CD4-positive, alpha-beta T cell treated with Interleukin-12 subunit alpha and Interleukin-12 subunit beta, for 1 hour (primary cell): Measurements from ENCODE around the gene FOXP1.
A peak's percentile ranks its signal among the peaks of the same experiment; 100 is the strongest.

Experiments used
- DNase-seq: peaks from one replicate; pipeline ENCODE4 v3.0.0-alpha.2; 2020

FOXP1 gene

DNA sequence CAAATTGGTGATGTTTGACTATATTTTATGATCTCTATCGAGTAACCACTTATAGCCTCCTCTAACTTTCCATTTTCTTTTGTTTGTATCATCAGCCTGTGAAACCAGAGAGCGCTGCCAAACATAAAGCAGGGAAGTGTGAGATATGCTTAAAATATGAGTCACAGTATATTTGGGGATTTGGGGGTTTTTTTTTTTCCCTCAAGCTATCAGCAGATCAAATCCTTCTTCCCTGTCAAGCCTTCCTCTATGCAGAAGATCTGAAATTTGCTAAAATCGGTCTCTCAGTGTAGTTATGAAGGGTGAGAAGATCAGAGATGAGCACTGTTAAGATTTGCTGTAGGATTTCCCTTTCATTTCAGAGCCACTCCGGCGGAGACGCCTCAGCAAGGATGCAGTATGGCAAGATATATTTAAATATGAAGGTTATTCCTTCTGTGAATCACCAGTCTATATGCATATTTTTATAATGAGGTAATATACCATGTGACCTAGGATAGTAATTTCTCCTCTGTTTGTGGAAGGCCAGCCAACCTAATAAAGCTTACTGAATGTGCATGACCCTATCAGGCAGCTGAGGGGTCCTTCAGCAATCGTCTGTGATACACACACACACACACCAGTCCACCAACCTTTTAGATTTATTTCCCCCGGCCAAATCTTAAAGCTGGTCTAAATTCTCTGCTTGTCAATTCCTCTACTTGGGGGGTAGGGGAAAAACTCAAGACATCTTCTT is 474.1 kb downstream of the FOXP1 start:
- no peak for DNase-seq

DNA sequence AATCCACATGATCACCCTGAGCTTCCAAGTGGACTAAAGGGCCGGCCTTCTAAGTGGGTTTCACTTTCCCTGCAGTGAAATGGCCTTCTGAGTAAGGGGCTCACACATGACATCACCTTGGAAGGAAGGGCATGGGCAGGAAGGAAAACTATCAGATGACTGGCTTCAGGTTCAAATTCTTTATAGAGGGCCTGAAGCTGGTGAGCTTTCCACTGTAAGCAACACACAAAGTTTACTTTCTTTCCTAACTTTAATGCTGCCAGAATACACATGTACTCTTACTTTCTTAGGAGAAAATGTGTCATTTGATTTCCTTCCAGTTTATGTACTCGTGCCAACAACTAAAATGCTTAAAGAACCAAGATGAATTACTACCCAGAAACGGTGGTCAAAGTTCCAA is 475.6 kb downstream of the FOXP1 start:
- DNase-seq = no peak

DNA sequence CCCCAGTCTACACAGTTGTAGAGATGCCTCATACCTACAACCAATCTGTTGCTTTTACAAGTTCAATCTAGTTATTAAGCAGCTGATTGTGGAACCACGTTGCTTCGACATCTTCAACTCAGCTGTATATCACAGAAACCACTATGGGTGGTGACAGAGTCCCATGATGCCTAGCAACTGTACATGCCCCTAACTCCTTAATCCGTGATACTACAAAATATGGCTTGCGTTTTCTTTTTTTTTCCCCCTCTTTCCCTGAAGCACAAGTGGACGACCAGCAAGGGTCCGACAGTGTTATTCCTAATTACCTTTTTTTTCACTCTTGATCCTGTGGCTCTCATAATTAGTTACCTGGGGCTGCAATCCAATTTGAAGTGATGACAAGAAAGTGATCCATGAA is 478.6 kb downstream of the FOXP1 start:
- DNase-seq = no peak

DNA sequence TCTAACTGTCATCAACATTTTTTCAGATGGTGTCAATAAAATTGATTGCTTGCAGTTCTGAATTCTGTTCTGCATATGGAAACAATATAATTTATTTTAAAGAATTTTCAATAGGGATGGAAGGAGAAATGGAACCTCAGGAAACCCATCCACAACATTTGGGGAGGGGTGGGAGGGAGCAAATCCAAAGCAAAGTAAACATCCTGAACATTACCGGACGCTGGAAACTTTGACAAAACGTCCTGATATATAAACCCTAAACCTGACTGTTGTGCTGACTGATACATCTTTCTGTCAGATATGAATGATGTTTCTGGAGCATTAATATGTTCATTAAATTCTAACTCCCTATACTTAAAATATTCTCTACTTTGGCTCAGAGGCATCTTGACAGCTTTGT is 479.0 kb downstream of the FOXP1 start:
- no peak for DNase-seq

DNA sequence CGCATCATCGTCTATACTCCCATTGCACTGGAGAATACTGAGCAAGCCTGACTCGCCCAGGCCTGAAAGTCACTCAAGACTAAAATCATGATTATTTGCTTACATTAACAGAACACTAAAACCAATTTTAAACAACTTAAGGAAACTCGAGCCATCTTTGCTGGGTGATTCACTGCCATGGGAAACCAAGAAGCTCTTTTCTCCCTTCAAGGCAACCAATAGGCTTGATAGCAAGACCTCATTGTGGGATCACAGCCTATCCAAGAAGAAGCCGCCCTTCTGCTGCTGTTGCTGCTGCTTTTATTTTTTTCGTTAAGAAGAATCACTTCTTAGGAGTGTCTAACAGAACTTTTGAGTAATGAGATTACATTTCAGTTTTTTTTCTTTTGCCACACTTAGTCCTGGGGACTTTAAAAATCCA is 479.4 kb downstream of the FOXP1 start:
- DNase-seq = no peak

DNA sequence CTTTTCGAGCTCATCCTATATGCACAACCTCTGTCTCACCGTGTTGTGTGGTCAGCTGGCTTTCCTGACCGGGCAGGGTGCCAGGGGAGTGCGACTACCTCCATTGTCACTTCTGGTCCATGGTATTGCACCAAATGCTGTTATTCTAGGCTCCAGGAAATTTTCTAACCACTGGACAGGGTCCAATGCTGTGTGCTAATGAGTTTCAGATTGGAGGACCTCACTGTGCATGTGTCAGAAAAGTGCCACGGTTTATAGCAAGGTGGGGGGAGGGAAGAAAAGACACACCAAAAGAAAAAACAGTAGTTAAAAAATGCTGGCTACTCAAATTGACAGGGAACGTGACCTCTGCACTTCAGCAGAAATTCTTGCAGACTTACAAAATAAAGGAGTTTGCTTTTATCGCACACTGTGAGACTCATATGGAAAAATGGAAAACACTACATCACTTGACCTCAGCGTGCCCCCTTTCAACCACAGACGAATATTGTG is 480.1 kb downstream of the FOXP1 start:
- no peak for DNase-seq

DNA sequence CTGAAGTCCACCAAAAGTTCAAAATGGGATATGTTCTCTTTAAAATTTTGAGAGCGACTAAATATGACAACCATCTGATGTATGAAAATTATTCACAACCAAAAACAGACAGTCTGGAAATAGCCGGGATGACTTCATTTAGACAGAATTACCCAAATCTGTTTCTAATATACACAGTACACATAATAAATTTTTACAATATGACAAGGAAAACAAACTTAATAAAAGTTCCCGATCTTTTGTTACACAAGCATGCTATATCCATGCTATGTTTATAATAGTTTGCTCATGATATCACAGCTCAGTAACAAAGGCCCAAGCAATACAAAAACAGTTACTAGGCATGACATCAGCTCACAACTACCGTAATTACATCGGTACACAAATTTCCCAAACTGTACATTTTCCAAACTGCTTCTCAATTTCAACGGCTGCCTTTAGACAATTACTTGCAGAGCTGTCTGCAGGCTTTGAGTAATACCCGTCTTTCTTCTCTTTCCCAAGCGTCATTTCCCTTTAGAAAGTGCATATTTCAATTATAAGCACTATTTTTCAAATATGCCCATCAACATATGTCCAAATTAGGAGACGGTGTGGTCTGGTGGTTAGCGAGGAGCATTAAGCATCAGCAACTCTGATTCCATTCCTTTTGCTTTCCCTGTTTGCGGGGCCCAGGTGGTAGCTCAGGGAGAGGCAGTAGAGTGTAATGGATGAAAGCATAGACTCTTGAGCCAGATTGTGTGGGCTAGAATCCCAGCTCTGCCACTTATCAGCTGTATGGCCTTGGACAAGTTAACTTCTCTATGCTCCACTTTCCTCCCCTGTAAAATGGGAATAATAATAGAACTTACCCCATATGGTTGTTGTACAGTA is 481.2 kb downstream of the FOXP1 start:
- DNase-seq = no peak

DNA sequence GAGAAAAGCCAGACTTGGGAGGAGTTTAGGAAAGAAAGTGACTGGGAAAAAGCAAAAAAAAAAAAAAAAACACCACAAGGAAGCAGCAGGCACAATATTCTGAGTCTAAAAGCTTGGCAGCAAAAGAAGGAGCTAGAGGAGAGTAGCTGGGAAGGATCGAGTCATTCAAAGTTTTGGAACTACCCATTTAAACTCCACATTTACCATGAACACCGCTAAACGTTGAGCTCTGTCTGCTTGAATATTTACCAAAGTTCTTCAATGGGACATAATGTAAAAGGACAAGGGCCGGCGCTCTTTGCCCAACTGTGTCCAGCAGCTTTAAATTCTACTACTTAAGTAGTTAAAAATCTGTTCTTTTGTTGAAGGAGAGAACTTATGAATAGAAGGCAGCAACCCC is 481.9 kb downstream of the FOXP1 start:
- DNase-seq = no peak

DNA sequence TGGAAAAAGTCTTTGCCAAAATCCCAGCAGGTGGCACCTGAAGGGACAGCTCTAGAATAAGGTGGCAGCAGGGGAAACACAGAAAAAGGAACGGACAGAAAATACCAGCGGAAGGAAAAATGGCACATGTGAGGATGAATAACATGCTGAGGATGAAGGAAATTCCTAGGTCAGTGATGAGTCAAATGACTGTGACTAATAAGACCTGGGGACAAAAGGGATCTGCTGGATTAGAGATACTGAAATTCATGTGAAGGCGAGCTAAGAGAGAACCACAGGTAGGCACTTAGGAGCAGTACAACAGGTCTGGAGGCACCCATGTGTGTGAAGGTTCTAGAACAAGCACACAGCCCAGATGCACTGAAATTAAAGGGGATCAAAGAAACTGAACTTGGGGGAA is 482.5 kb downstream of the FOXP1 start:
- no peak for DNase-seq

DNA sequence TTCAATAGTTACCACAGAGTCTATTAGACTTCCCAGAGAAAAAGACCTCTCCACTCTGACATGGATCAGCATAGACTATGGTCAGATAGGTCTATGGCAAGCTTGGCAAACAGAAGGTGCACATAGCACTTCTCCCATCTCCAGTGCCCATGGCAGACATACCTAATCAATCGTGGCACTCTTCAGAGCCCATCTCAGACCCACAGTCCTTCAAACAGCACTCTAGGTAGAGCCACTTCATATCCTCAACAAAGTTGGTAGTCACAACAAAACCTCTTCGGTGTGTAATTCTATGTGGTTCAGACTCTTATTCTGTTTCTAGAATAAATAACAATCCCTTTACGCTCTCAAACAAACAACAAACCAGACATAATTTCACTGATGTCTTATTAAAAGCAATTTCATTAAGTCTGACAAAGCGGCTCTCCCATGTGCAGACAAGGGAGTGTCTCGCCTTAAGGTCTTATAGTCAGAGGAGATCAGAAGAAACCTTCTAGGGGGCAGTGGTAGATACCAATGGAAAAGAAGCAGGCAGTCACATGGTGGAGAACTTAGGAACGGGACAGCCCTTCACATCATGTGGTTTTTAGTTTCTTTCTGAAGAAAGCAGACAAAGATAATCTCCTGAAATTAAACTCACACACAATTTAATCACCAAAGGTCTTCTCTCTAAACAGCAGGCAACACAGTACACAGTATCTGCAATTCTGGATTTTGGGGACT is 483.4 kb downstream of the FOXP1 start:
- DNase-seq = no peak

DNA sequence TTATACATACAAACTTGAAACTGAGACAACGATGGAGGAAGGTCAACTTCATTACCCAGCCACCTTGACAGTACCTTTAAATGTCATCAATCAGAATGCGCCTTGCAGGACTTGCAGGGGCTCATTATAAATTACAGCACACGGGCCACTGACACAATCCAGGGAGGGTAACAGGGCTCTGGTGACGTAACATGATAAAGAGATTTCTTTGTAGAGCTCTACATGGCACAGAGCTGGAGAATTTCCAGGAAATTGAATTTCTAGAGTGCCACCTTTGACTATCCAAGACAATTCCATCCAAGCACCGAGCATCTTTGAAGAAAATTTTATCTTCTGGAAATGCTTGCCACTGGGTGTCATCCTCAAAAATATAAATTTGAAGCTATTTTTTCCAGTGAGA is 486.0 kb downstream of the FOXP1 start:
- no peak for DNase-seq

DNA sequence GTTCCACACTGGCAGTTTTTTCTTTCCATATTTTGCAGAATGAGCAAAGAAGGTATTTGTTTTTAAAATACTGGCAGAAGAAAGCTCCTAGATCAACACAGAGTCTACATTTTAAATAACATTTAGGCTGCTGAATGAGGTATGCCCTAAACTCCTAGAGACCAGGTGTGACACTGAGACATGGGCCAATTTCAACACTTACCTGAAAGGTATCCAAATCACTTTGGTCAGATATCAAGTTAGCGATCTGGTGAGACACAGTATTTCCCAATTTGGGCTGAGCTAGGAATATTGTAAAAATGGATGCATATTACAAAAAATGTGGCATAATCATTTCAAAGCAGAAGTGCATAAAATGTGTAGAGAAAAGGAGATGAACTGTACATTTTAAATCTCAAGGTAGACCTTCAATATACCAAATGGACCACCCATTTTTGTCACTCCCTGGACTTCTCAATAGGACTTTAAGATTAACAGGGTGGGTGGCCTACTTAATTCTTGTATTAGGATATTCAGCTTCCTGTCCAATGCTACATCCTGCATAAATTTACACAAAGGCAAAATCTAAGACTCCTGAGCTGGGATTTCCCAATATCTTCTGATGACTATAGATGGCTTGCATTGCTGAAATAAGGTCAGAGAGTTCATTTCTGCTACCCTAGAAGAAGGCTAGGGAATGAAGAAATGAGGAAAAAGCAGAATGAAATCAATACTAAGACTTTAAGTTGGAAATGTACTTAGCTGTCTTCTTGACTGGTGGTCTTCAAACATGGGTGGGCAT is 487.8 kb downstream of the FOXP1 start:
- no peak for DNase-seq

DNA sequence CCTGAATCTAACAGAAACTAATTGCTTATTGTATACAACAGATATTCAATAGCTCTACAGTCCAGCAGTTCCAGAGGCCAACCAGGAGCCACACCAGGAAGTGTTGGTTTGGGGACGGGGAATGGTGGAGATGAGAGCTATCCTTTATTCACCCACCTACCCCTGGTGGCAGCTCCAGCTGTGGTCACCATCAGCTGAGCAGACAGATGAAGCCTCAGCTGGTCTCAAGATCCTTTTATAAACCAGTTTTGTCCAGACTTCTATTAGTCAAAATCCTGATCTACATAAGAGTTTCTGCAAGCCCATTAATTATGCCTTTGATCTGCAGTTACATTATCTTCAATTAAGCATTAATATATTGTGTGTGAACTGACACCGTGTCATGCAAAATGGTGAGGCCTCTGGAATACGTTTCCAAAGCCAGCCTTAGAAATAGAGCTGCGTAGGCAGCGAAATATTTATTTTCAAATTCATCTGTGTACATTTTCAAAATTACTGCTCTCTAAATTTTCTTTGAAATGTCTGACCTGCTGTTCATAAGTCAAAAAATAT is 488.8 kb downstream of the FOXP1 start:
- no peak for DNase-seq

DNA sequence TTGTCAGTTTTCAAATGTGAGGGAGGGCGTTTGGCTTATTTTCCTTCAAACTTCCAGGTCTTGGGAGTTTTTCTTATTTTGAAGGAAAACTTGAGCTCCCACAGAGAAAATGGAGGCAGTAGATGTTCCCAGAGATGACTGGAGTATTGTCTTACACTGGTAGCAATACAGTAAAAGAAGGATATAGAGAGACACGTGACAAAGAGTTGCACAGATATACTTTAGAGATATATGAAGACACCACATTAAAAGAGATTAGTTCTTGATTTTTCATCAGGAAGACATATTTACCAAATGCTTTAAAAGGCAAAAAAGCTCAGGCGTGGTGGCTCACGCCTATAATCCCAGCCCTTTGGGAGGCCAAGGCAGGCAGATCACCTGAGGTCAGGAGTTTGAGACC is 490.9 kb downstream of the FOXP1 start:
- no peak for DNase-seq

DNA sequence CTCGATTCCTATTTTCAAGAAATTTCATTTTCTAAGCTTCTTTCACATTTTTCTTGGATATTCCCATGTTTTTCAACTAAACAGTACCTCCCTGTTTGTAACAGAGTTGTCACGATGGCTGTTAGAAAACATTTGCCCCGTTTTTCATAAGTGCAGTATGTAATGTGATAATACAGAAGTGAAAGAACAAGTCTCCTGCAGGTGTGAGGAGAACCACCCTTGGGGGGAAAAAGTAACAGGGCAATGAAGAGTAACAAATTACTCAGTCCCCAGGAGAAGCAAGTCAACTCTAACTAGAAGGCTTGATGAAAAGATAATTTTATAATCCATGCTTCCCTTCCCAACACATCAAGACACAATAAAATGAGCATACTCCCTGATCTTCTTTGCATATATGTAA is 493.3 kb downstream of the FOXP1 start:
- DNase-seq = no peak

DNA sequence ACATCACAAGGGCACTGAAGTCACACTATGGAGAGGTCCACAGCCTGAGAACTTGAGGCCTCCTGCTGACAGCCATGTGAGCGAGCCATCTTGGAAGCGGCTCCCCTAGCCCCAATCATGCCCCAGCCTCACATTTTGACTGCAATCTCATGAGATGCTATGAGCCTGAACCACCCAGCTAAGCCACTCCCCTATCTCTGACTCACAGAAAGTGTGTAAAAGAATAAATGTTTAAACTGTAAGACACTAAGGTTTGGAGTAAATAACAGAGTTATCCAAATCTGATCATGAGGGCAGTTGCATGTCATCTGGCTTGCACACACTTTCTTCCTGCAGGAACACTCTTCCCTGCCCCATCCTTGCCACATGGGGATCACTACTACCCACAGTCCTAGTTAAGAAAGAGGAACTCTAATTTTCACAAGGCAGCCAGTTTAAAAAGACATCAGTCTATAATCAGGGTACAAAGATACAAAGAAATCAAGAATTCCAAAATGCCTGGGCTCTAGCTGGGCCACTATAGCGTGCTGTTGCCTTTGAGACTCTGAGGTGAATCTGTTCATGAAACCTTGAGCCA is 494.2 kb downstream of the FOXP1 start:
- no peak for DNase-seq

DNA sequence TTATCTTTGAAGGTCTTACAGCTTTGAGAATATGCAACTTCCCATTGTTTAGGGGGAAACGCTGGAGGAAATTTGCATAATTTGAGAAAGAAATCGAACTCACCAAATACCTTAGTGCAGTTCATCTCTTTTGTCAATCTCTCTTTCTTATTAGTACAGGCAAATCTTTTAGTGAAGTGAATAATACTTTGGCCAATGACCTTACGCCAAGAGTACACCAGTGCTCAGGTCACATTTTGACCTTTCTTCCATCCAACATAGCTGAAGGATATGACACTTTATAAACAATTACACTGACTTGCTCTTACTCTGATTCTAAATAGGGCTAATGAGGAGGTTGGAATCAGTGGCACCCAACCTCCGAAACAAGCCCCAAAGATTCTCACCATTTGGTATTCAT is 494.8 kb downstream of the FOXP1 start:
- no peak for DNase-seq

DNA sequence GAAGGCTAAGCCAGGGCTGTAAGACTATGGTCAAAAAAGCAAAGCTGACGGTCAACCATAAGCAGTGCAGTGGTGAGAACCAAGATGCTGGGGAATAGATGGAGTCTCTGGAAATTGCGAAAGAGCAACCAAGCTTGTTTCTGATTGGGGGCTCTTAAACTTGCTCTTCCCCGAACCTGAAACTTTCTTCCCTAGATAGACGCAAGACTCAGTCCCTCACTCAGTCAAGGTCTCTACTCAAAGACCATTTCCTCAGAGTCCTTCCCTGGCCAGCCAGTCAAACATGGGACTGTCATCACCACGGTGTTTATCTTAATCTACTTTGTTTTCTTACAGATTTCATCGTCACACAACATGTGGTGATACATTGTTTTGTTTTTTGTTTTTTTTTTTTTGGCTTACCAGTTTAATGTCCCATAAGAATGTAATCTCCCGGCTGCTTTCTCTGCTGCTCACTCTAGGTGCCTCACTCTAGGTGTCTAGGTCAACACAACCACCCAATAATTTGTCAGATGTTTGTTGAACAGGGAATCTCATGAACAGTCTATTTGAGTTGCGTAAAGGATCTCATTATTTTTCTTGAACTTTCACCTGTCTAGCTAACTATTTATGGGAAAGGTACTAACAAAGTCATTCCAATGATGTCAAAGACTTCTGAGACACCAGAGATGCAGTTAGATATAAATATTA is 495.4 kb downstream of the FOXP1 start:
- no peak for DNase-seq

DNA sequence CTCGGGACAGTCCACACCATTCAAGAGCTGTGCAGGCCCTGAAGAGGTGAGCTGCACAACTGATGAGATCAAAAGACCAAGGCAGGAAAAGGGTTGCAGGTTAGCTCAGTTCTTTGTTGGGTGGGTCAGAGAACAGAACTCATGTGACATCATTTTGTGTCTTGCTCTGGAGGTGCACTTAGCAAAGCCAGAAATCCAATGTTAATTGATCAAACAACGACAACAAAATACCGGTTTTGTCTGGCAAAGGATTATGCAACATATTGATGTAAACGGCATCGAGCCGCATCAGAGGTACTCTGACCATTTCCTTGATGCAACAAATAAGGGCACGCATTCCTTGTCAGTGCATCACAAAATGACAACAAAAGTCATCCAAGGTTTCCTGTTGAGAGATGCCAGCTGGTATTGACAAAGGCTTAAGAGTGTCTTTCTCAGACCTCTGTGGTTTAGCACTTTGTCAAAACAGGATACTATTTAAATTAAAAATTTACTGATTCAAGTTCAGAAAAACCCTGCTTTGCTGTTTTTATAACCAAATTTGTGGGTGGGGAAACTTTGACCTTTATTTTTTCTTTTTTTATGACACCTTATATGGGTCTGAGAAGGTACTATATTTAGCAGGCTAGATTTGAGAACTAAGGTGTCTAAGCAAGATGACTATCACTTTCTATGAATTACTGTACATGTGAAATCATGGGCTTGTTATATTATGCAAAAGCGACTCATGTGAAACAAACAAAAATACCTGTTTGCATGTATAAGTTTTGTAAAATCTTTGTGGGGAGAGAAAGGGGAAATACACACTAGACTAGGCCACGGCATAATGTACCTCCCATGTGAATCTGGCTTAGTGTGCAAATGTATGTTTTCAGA is 496.1 kb downstream of the FOXP1 start:
- peak; percentile 74 for DNase-seq

DNA sequence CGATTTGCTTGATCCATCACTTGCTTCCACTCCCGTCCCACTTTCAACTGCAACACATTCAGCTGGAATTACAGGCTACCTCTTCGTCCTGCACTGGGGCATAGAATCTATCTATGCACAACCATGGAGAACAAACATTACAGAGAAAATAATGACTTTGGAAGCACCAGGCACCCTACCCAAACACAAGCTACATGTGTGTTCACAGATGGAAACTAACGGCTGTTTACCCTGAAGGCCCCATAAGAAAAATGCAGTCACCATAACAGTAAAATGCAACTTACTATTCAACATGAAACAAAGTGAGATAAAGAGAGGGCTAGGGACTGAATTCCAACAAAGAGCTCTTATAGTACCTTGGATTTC is 496.8 kb downstream of the FOXP1 start:
- no peak for DNase-seq
